Fibroblast of mammary gland (primary cell): Measurements from ENCODE around the gene OMA1.

Source experiments
- DNase-seq: peaks from one replicate; pipeline ENCODE4 v3.0.0-alpha.2; 2010; ENCODE audit warnings: low read depth
- H3K4me3 ChIP-seq: 2 replicates; pipeline ENCODE4 v1.5.1; 2011; ENCODE audit warnings: low read depth, mild to moderate bottlenecking, low read length, moderate library complexity; ENCODE audit not compliant: control insufficient read depth
- CTCF ChIP-seq: conservative IDR thresholded peaks from 2 replicates; pipeline ENCODE4 v1.5.1; 2011; ENCODE audit warnings: low read depth, low read length, inconsistent platforms; ENCODE audit not compliant: control insufficient read depth, insufficient read depth

The OMA1 gene

GRCh38 chr1:58529284-58529683, 17.2 kb downstream of the OMA1 start:
- no peak overlapping the region for H3K4me3 ChIP-seq
- TF ChIP-seq CTCF: no peak
- no peak for DNase-seq

- peak; percentile 91 for DNase-seq
Measured at GRCh38 chr1:58528518-58528917, 18.0 kb downstream of the OMA1 start.

GRCh38 chr1:58524353-58524945, 22.1 kb downstream of the OMA1 start:
- TF ChIP-seq CTCF: no peak
- H3K4me3 ChIP-seq: no peak overlapping the region
- peak; percentile 52 for DNase-seq

More at GRCh38 chr1:58528518-58528917, 18.0 kb downstream of the OMA1 start:
- TF ChIP-seq CTCF: no peak
- H3K4me3 ChIP-seq: no peak overlapping the region

GRCh38 chr1:58515794-58516401, 30.6 kb downstream of the OMA1 start:
- H3K4me3 ChIP-seq: no peak overlapping the region
- peak; percentile 88 for DNase-seq
- peak; percentile 73 for TF ChIP-seq CTCF

GRCh38 chr1:58513956-58514355, 32.6 kb downstream of the OMA1 start:
- no peak overlapping the region for H3K4me3 ChIP-seq
- DNase-seq: no peak
- no peak for TF ChIP-seq CTCF

- H3K4me3 ChIP-seq: no peak overlapping the region
- no peak for TF ChIP-seq CTCF
- no peak for DNase-seq
Measured at GRCh38 chr1:58508629-58509028, 37.9 kb downstream of the OMA1 start.
